Measurements from ENCODE around the gene EFNA5.
A peak's percentile ranks its signal among the peaks of the same experiment; 100 is the strongest.

Gene EFNA5

DNA sequence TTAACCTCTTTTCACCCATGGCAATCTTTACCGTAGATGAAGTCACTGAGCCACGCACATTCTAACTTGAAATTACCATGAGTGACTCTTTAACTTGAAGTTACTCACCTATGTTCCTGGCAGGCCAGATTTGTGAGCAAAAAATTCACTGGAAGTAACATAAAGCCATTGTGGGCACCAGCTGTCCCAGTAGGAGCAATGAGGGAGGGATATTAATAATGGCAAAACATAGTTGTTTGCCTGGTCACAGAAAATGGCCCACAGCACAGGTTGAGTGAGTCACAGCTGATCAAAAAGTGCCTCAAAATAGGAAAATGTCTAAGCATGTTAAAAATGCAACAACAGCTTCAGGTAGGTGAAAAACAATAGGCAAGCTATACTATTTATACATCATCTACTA, 146.6 kb downstream of the EFNA5 start:
- TF ChIP-seq, protein P1, sequence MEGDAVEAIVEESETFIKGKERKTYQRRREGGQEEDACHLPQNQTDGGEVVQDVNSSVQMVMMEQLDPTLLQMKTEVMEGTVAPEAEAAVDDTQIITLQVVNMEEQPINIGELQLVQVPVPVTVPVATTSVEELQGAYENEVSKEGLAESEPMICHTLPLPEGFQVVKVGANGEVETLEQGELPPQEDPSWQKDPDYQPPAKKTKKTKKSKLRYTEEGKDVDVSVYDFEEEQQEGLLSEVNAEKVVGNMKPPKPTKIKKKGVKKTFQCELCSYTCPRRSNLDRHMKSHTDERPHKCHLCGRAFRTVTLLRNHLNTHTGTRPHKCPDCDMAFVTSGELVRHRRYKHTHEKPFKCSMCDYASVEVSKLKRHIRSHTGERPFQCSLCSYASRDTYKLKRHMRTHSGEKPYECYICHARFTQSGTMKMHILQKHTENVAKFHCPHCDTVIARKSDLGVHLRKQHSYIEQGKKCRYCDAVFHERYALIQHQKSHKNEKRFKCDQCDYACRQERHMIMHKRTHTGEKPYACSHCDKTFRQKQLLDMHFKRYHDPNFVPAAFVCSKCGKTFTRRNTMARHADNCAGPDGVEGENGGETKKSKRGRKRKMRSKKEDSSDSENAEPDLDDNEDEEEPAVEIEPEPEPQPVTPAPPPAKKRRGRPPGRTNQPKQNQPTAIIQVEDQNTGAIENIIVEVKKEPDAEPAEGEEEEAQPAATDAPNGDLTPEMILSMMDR (conservative IDR thresholded peaks at IDR 0.05; ENCODE audit: low read length): no peak

GRCh38 chr5:107523029-107523680, 147.6 kb downstream of the EFNA5 start:
- DNase-seq (ENCODE audit: low read depth): no peak
- TF ChIP-seq, protein P1 (conservative IDR thresholded peaks at IDR 0.05; ENCODE audit: low read length): no peak
- no peak overlapping the region for H3K4me3 ChIP-seq (ENCODE audit: low read length)

More for the DNA sequence above, 146.6 kb downstream of the EFNA5 start:
- H3K4me3 ChIP-seq (ENCODE audit: low read length): no peak overlapping the region
- no peak for DNase-seq (ENCODE audit: low read depth)

DNA sequence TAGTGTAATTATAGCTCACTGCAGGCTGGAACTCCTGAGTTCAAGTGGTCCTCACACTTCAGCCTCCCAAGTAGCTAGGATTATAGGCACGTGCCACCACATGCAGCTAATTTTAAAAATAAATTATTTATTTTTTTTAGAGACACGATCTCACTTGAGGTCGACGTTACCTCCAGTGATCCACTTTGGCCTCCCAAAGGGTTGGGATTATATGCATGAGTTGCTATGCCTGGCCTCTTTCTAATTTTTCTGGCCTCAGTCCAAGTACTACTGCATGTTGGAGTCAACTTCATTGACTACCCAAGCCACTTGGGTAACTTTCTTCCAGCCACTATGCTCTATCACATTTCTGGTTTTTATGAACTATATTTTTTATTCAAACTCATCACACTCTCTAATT, 148.3 kb downstream of the EFNA5 start:
- DNase-seq (ENCODE audit: low read depth): no peak
- TF ChIP-seq, protein P1 (conservative IDR thresholded peaks at IDR 0.05; ENCODE audit: low read length): no peak
- H3K4me3 ChIP-seq (ENCODE audit: low read length): no peak overlapping the region

DNA sequence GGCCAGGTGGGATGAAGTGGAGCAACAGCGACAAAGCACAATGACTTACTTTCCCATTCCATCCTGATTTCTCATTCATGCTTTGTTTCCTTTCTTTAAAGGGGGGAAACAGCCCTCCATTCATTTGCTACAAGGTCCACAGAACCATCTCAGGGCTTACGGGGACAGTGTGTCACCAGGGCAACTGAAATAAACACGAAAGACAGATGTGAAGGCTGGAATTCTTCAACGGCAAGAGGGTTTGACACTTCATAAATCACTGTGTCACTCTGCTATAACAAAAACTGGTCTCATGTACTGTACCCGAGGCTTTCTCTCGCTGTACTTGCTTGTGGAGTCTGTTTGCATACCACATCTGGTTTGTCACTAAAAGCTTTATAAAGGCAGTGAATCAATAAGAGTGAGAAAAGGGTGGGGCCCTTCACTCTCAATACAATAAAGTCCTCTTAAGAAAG, 150.8 kb downstream of the EFNA5 start:
- peak; percentile 1 for DNase-seq (ENCODE audit: low read depth)
- no peak overlapping the region for H3K4me3 ChIP-seq (ENCODE audit: low read length)
- TF ChIP-seq, protein P1 (conservative IDR thresholded peaks at IDR 0.05; ENCODE audit: low read length): no peak

DNA sequence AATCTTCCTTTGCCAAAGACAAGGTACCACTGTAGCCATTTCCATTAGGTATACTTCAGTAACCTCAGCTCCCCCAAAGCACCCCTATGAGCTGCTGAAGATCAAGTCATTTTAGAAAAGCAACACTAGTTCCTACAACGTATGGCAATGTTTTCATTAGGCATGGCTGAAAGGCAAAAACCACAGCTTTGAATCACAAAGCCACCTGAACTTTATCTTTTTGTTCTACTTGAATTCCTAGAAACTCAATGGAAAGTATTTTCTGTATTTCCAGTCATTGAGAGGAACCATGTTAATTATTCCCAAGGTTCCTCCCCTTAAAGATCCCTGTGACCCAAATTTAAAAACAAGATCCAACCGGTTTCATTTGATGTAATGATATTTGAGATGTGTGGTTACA, 152.1 kb downstream of the EFNA5 start:
- DNase-seq (ENCODE audit: low read depth): no peak
- TF ChIP-seq, protein P1 (conservative IDR thresholded peaks at IDR 0.05; ENCODE audit: low read length): no peak
- no peak overlapping the region for H3K4me3 ChIP-seq (ENCODE audit: low read length)

DNA sequence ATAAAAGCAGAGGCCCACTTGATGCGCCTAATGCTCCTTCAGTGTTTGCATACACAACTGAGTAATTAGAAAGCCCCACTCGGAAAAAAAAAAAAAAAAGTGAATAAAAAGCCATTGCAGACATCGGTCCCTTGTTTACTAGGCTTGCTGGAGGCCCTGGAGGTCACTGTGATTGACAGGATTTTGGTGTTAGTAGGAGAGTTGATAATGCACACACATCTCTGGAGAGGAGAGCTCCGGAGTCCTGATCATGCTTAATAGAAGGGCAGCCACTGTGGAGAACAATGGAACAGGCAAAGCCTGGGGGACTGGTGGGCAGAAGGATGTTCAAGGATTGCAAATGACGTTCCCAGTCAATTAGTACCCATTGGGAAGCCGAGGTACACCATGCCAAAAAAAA, 152.5 kb downstream of the EFNA5 start:
- DNase-seq (ENCODE audit: low read depth): no peak
- H3K4me3 ChIP-seq (ENCODE audit: low read length): no peak overlapping the region
- TF ChIP-seq, protein P1 (conservative IDR thresholded peaks at IDR 0.05; ENCODE audit: low read length): no peak

Measured in AG10803 (cell line).